Measurements from ENCODE around the gene BRS3.
A peak's percentile ranks its signal among the peaks of the same experiment; 100 is the strongest.

BRS3 gene

GRCh38 chrX:136473663-136474062 is 14.1 kb upstream of the BRS3 start:
- CTCF ChIA-PET = no interaction called here
- Mint-ChIP-seq H3K36me3 (no peaks in the 10 kb centered on the region), H3K4me3 (no peak overlapping the region), H3K4me1 (no peaks in the 10 kb centered on the region), H3K27ac (no peak overlapping the region), H3K27me3 (no peaks in the 10 kb centered on the region), H3K9me3 (no peaks in the 10 kb centered on the region)
- no peak for DNase-seq

- Mint-ChIP-seq H3K27me3 (peaks cover 4% of the 10 kb centered on the region), H3K4me1 (no peaks in the 10 kb centered on the region), H3K27ac (no peak overlapping the region), H3K36me3 (no peaks in the 10 kb centered on the region), H3K9me3 (no peaks in the 10 kb centered on the region), H3K4me3 (no peak overlapping the region)
- no peak for DNase-seq
- CTCF ChIA-PET = no interaction called here
Measured at GRCh38 chrX:136475236-136475635, 12.5 kb upstream of the BRS3 start.

GRCh38 chrX:136476501-136476900 is 11.2 kb upstream of the BRS3 start:
- DNase-seq = no peak
- CTCF ChIA-PET = interaction anchor here (1.1 kb wide), 1 partner anchor 102 kb away, joined by 4 read pairs; no protein-coding TSS in a partner anchor
- Mint-ChIP-seq H3K9me3 (no peaks in the 10 kb centered on the region), H3K4me3 (no peak overlapping the region), H3K36me3 (no peaks in the 10 kb centered on the region), H3K27ac (no peak overlapping the region), H3K27me3 (peaks cover 11% of the 10 kb centered on the region), H3K4me1 (no peaks in the 10 kb centered on the region)

GRCh38 chrX:136477026-136477425 is 10.7 kb upstream of the BRS3 start:
- no peak overlapping the region for H3K4me3 Mint-ChIP-seq
- H3K27me3 Mint-ChIP-seq = peaks cover 11% of the 10 kb centered on the region
- H3K36me3 Mint-ChIP-seq = no peaks in the 10 kb centered on the region
- no peaks in the 10 kb centered on the region for H3K4me1 Mint-ChIP-seq
- CTCF ChIA-PET = interaction anchor here (1.1 kb wide), 1 partner anchor 102 kb away, joined by 4 read pairs; no protein-coding TSS in a partner anchor
- H3K27ac Mint-ChIP-seq = no peak overlapping the region
- DNase-seq = no peak
- no peaks in the 10 kb centered on the region for H3K9me3 Mint-ChIP-seq

- no peak overlapping the region for H3K4me3 Mint-ChIP-seq
- CTCF ChIA-PET = no interaction called here
- H3K36me3 Mint-ChIP-seq = no peaks in the 10 kb centered on the region
- DNase-seq = no peak
- no peaks in the 10 kb centered on the region for H3K9me3 Mint-ChIP-seq
- no peaks in the 10 kb centered on the region for H3K4me1 Mint-ChIP-seq
- H3K27me3 Mint-ChIP-seq = peaks cover 26% of the 10 kb centered on the region
- no peak overlapping the region for H3K27ac Mint-ChIP-seq
Measured at GRCh38 chrX:136480383-136480782, 7.4 kb upstream of the BRS3 start.

GRCh38 chrX:136488706-136489105 is 959 bp downstream of the BRS3 start:
- CTCF ChIA-PET = no interaction called here
- H3K4me3 Mint-ChIP-seq = no peak overlapping the region
- no peak overlapping the region for H3K27ac Mint-ChIP-seq
- no peak for DNase-seq
- H3K36me3 Mint-ChIP-seq = no peaks in the 10 kb centered on the region
- H3K4me1 Mint-ChIP-seq = no peaks in the 10 kb centered on the region
- H3K9me3 Mint-ChIP-seq = no peaks in the 10 kb centered on the region
- peaks cover 36% of the 10 kb centered on the region for H3K27me3 Mint-ChIP-seq

GRCh38 chrX:136491832-136492231 is 4.1 kb downstream of the BRS3 start:
- CTCF ChIA-PET = no interaction called here
- no peaks in the 10 kb centered on the region for H3K9me3 Mint-ChIP-seq
- peaks cover 10% of the 10 kb centered on the region for H3K4me1 Mint-ChIP-seq
- H3K27me3 Mint-ChIP-seq = peaks cover 22% of the 10 kb centered on the region
- no peak overlapping the region for H3K27ac Mint-ChIP-seq
- no peak overlapping the region for H3K4me3 Mint-ChIP-seq
- DNase-seq = no peak
- no peaks in the 10 kb centered on the region for H3K36me3 Mint-ChIP-seq

- CTCF ChIA-PET = no interaction called here
- DNase-seq = no peak
- no peak overlapping the region for H3K4me3 Mint-ChIP-seq
Measured at GRCh38 chrX:136493011-136493410, 5.3 kb downstream of the BRS3 start.

GRCh38 chrX:136495043-136495442 is 7.3 kb downstream of the BRS3 start:
- no peaks in the 10 kb centered on the region for H3K9me3 Mint-ChIP-seq
- no peak for DNase-seq
- H3K27ac Mint-ChIP-seq = no peak overlapping the region
- peaks cover 5% of the 10 kb centered on the region for H3K36me3 Mint-ChIP-seq
- peaks cover 9% of the 10 kb centered on the region for H3K27me3 Mint-ChIP-seq
- CTCF ChIA-PET = interaction anchor here (1.1 kb wide), 1 partner anchor 11 kb away, joined by 3 read pairs; no protein-coding TSS in a partner anchor
- peaks cover 23% of the 10 kb centered on the region for H3K4me1 Mint-ChIP-seq
- H3K4me3 Mint-ChIP-seq = peak overlapping the region; percentile 40

More at GRCh38 chrX:136493011-136493410, 5.3 kb downstream of the BRS3 start:
- Mint-ChIP-seq H3K4me1 (peaks cover 10% of the 10 kb centered on the region), H3K27ac (no peak overlapping the region), H3K9me3 (no peaks in the 10 kb centered on the region), H3K36me3 (no peaks in the 10 kb centered on the region), H3K27me3 (peaks cover 22% of the 10 kb centered on the region)

- Mint-ChIP-seq H3K4me3 (peak overlapping the region; percentile 88), H3K4me1 (peaks cover 29% of the 10 kb centered on the region), H3K36me3 (peaks cover 7% of the 10 kb centered on the region), H3K27ac (peak overlapping the region; percentile 97), H3K27me3 (peaks cover 9% of the 10 kb centered on the region), H3K9me3 (no peaks in the 10 kb centered on the region)
- CTCF ChIA-PET = interaction anchor here (0.9 to 3.0 kb wide), 3 partner anchors 80 to 198 kb away, joined by 3 to 9 read pairs (median 3); no protein-coding TSS in a partner anchor
- DNase-seq = no peak
Measured at GRCh38 chrX:136496186-136496763, 8.5 kb downstream of the BRS3 start.

- peak; percentile 92 for DNase-seq
- Mint-ChIP-seq H3K27me3 (peaks cover 7% of the 10 kb centered on the region), H3K4me1 (peaks cover 30% of the 10 kb centered on the region), H3K27ac (peak overlapping the region; percentile 97), H3K9me3 (no peaks in the 10 kb centered on the region), H3K36me3 (peaks cover 10% of the 10 kb centered on the region), H3K4me3 (peak overlapping the region; percentile 95)
- CTCF ChIA-PET = interaction anchor here (0.9 to 3.0 kb wide), 4 partner anchors 80 to 198 kb away, joined by 3 to 9 read pairs (median 4); no protein-coding TSS in a partner anchor
Measured at GRCh38 chrX:136496764-136497555, 9.2 kb downstream of the BRS3 start.

- H3K4me1 Mint-ChIP-seq = peaks cover 30% of the 10 kb centered on the region
- H3K4me3 Mint-ChIP-seq = peak within 1 kb of the TSS; percentile 95
- peaks cover under 1% of the 10 kb centered on the region for H3K27me3 Mint-ChIP-seq
- no peak for DNase-seq
- no peaks in the 10 kb centered on the region for H3K9me3 Mint-ChIP-seq
- H3K27ac Mint-ChIP-seq = peak within 1 kb of the TSS; percentile 97
- CTCF ChIA-PET = interaction anchor here (1.6 to 3.0 kb wide), 2 partner anchors 79 to 80 kb away, joined by 6 to 9 read pairs; no protein-coding TSS in a partner anchor
- H3K36me3 Mint-ChIP-seq = peaks cover 10% of the 10 kb centered on the region
Measured at GRCh38 chrX:136497556-136498052, 9.9 kb downstream of the BRS3 start, which contains the start of gene HTATSF1. Gene HTATSF1 (plus strand): TSS chrX:136497592. CDS start chrX:136497685, 93 bp downstream.

GRCh38 chrX:136519069-136519468 is 31.3 kb downstream of the BRS3 start:
- CTCF ChIA-PET = interaction anchor here (1.1 kb wide), 1 partner anchor 13 kb away, joined by 3 read pairs; no protein-coding TSS in a partner anchor
- H3K27ac Mint-ChIP-seq = no peak overlapping the region
- no peak for DNase-seq
- H3K36me3 Mint-ChIP-seq = peaks cover 16% of the 10 kb centered on the region
- H3K27me3 Mint-ChIP-seq = no peaks in the 10 kb centered on the region
- H3K4me3 Mint-ChIP-seq = no peak overlapping the region
- H3K4me1 Mint-ChIP-seq = peaks cover 10% of the 10 kb centered on the region
- no peaks in the 10 kb centered on the region for H3K9me3 Mint-ChIP-seq

- Mint-ChIP-seq H3K4me1 (peaks cover 10% of the 10 kb centered on the region), H3K27me3 (peaks cover 11% of the 10 kb centered on the region), H3K9me3 (no peaks in the 10 kb centered on the region), H3K27ac (no peak overlapping the region), H3K36me3 (peaks cover 11% of the 10 kb centered on the region), H3K4me3 (no peak overlapping the region)
- CTCF ChIA-PET = no interaction called here
- DNase-seq = no peak
Measured at GRCh38 chrX:136523770-136524169, 36.0 kb downstream of the BRS3 start.

Measured in activated naive CD4-positive, alpha-beta T cell treated with anti-CD3 and anti-CD28 coated beads, Interleukin-2, amount 10 ng/mL, durations not matched to agents 7 days and 5 days (primary cell).